ENCODE results near the gene POLR3F.
A peak's percentile ranks its signal among the peaks of the same experiment; 100 is the strongest.

POLR3F gene

DNA sequence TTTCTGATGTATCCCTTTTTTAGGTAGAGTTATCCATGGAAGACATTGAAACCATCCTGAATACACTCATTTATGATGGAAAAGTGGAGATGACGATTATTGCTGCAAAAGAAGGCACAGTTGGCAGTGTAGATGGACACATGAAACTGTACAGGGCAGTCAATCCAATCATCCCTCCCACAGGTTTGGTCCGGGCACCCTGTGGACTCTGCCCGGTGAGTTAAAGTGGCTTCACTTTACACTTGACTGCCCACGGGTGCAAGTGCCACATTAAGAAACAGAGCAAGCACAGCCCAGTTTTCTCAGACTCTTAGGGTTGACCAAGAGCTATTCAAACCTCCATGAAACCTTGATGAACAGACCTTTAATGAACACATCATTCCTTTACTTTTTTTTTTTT is 14.4 kb downstream of the POLR3F start:
- TF ChIP-seq, protein P1, sequence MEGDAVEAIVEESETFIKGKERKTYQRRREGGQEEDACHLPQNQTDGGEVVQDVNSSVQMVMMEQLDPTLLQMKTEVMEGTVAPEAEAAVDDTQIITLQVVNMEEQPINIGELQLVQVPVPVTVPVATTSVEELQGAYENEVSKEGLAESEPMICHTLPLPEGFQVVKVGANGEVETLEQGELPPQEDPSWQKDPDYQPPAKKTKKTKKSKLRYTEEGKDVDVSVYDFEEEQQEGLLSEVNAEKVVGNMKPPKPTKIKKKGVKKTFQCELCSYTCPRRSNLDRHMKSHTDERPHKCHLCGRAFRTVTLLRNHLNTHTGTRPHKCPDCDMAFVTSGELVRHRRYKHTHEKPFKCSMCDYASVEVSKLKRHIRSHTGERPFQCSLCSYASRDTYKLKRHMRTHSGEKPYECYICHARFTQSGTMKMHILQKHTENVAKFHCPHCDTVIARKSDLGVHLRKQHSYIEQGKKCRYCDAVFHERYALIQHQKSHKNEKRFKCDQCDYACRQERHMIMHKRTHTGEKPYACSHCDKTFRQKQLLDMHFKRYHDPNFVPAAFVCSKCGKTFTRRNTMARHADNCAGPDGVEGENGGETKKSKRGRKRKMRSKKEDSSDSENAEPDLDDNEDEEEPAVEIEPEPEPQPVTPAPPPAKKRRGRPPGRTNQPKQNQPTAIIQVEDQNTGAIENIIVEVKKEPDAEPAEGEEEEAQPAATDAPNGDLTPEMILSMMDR (IDR thresholded peaks at IDR 0.05), result no peak

DNA sequence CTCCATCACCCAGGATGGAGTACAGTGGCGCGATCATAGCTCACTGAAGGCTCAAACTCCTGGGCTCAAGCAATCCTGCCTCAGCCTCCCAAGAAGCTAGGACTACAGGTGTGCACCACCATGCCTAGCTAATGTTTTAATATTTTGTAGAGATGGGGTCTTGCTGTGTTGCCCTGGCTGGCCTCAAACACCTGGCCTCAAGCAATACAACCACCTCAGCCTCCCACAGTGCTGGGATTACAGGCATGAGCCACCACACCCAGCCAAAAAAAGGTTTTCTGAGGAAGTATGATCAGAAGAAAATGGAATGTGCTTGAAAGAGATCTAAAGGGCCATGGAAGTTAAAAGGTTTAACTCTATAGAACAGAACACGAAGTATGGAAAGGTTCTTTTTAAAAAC is 21.1 kb downstream of the POLR3F start:
- no peak overlapping the region for H3K4me2 ChIP-seq (ENCODE audit: low read length)
- H3K9ac ChIP-seq, result no peak overlapping the region
- no peaks in the 10 kb centered on the region for H3K36me3 ChIP-seq (ENCODE audit: control insufficient read depth, insufficient read depth, low read length)
- H3K4me3 ChIP-seq (ENCODE audit: low read depth, low read length), result no peak overlapping the region
- H3K27ac ChIP-seq, result no peak overlapping the region
- H3K79me2 ChIP-seq, result no peaks in the 10 kb centered on the region
- TF ChIP-seq, protein P1 (IDR thresholded peaks at IDR 0.05), result no peak
- no peak overlapping the region for H2AFZ ChIP-seq
- H3K4me1 ChIP-seq, result no peaks in the 10 kb centered on the region
- no peaks in the 10 kb centered on the region for H3K9me3 ChIP-seq (ENCODE audit: control insufficient read depth, low read length)
- H3K27me3 ChIP-seq (ENCODE audit: control insufficient read depth, insufficient read depth, low read length), result no peaks in the 10 kb centered on the region

More for the DNA sequence above, 14.4 kb downstream of the POLR3F start:
- no peak overlapping the region for H3K4me3 ChIP-seq (ENCODE audit: low read depth, low read length)
- H3K4me1 ChIP-seq, result no peaks in the 10 kb centered on the region
- H3K27ac ChIP-seq, result no peak overlapping the region
- no peak overlapping the region for H3K4me2 ChIP-seq (ENCODE audit: low read length)
- H2AFZ ChIP-seq, result no peak overlapping the region
- no peaks in the 10 kb centered on the region for H3K79me2 ChIP-seq
- no peaks in the 10 kb centered on the region for H3K9me3 ChIP-seq (ENCODE audit: control insufficient read depth, low read length)
- H3K9ac ChIP-seq, result no peak overlapping the region
- no peaks in the 10 kb centered on the region for H3K36me3 ChIP-seq (ENCODE audit: control insufficient read depth, insufficient read depth, low read length)
- H3K27me3 ChIP-seq (ENCODE audit: control insufficient read depth, insufficient read depth, low read length), result no peaks in the 10 kb centered on the region

DNA sequence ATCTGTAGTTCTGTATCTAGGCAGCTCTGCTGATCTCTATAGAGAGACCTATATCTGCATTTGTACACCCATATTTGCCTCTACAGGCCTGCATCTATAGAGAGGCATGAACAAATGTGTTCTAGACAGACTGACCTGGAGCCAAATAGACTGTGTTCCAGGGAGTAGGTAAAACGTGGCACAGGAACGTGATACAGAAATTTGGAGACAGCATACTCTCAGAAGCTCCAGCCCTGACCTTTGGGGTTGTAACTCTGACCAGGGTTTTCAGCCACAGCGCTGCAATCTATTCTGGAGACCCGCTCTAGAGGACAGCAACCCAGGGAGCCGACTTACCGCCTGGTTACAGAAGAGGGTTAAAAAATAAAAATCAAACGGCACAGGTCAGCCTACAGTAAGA is 28.9 kb downstream of the POLR3F start:
- Histone ChIP-seq H3K9ac (no peak overlapping the region), H3K36me3 (ENCODE audit: control insufficient read depth, insufficient read depth, low read length) (no peaks in the 10 kb centered on the region), H3K79me2 (no peaks in the 10 kb centered on the region), H3K27ac (no peak overlapping the region), H3K4me2 (ENCODE audit: low read length) (peak overlapping the region; percentile 56), H2AFZ (peak overlapping the region; percentile 93), H3K4me3 (ENCODE audit: low read depth, low read length) (peak overlapping the region; percentile 65), H3K9me3 (ENCODE audit: control insufficient read depth, low read length) (no peaks in the 10 kb centered on the region), H3K27me3 (ENCODE audit: control insufficient read depth, insufficient read depth, low read length) (no peaks in the 10 kb centered on the region), H3K4me1 (no peaks in the 10 kb centered on the region)
- TF ChIP-seq, protein P1 (IDR thresholded peaks at IDR 0.05), result no peak

DNA sequence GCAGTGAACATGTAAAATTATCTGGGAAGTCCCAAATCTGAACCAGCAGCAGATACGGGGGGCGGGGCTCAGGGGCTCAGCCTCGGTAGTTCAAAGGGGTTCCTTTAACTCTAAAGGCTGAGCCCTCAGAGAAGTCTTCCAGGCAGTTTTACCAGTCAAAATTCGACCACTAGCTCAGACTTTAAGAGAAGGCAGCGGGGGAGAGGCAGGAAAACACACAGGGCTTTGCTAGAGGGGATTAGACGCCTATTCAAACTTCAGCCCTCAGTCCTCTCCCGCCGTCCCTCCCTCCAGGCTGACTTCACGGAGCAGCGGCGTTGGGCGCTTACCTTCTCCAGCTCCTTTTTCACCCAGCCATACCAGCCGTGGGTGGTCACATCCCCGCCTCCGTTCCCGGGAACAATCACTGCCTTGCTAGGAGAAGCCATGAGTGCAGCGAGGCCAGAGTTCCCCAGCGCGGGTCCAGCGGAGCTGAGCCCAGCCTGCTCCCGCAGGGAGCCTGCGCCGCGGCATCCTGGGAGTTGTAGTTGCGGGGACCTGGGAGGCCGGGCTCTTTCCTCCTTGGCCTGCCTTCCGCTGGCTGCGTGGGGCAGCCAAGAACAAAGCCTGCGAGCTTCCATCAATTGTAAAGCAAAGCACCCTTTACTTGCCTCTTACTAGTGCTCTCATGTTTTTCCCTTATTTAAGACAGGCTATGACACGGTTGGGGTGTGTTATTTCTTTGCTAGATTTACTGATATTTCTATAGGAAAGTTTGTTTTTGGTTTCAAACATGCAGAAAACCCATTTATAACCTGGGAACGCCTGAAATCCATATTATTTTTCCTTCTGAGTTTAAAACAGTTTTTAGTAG is 29.8 kb downstream of the POLR3F start, which contains the start of gene RBBP9:
RBBP9 (minus strand) TSS at position 486 of the 853 bp plus-strand sequence; CDS start at position 428, 58 bp downstream.
- Histone ChIP-seq H3K4me3 (ENCODE audit: low read depth, low read length) (peak within 1 kb of the TSS; percentile 65), H3K9ac (peak within 1 kb of the TSS; percentile 25), H3K4me2 (ENCODE audit: low read length) (peak within 1 kb of the TSS; percentile 56), H3K79me2 (no peaks in the 10 kb centered on the region), H3K27me3 (ENCODE audit: control insufficient read depth, insufficient read depth, low read length) (no peaks in the 10 kb centered on the region), H2AFZ (peak within 1 kb of the TSS; percentile 93), H3K9me3 (ENCODE audit: control insufficient read depth, low read length) (no peaks in the 10 kb centered on the region), H3K27ac (peak within 1 kb of the TSS; percentile 13), H3K4me1 (no peaks in the 10 kb centered on the region), H3K36me3 (ENCODE audit: control insufficient read depth, insufficient read depth, low read length) (no peaks in the 10 kb centered on the region)
- TF ChIP-seq, protein P1 (IDR thresholded peaks at IDR 0.05), result no peak
